Measurements from ENCODE around the gene ZBTB18. TPM values are rescaled to one million over a fixed set of nuclear protein-coding genes. Genes with fewer than 3 reads are reported as not detected.

ZBTB18 gene
- total and polyA plus RNA-seq, 2 experiments from 2014 or later, result 1.5 to 16.0 TPM

DNA sequence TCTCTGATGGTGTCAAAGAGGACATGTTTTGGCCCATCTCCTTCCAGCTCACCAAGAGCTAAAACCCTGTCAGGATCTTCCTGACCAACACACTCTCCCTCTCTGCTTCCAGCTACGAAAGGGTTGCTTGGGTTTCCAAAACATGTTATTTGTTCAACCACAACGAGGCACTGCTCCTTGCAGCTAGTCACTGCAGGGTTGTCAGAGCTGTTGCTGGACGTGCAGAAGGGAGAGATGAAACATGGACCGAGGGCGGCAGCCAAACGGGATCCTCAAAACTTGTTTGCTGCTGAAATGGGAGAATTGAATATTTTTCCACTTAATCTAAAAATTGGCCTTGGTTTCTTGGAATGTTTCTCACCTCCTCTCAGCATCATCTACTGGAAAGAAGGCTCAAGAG is 12.4 kb downstream of the ZBTB18 start:
- no peaks in the 10 kb centered on the region for H3K27me3 ChIP-seq
- no peak overlapping the region for H3K27ac ChIP-seq
- H3K4me3 ChIP-seq, result no peak overlapping the region
- peaks cover 4% of the 10 kb centered on the region for H3K4me1 ChIP-seq (ENCODE audit: low read depth)
- no peaks in the 10 kb centered on the region for H3K36me3 ChIP-seq
- TF ChIP-seq, protein P1, sequence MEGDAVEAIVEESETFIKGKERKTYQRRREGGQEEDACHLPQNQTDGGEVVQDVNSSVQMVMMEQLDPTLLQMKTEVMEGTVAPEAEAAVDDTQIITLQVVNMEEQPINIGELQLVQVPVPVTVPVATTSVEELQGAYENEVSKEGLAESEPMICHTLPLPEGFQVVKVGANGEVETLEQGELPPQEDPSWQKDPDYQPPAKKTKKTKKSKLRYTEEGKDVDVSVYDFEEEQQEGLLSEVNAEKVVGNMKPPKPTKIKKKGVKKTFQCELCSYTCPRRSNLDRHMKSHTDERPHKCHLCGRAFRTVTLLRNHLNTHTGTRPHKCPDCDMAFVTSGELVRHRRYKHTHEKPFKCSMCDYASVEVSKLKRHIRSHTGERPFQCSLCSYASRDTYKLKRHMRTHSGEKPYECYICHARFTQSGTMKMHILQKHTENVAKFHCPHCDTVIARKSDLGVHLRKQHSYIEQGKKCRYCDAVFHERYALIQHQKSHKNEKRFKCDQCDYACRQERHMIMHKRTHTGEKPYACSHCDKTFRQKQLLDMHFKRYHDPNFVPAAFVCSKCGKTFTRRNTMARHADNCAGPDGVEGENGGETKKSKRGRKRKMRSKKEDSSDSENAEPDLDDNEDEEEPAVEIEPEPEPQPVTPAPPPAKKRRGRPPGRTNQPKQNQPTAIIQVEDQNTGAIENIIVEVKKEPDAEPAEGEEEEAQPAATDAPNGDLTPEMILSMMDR (IDR thresholded peaks at IDR 0.05; ENCODE audit: low read depth, low read length), result no peak
- H3K9me3 ChIP-seq (ENCODE audit: low read depth), result no peaks in the 10 kb centered on the region
- DNase-seq (ENCODE audit: low read depth in 1 of 2, low spot score in 1 of 2), result no peak

DNA sequence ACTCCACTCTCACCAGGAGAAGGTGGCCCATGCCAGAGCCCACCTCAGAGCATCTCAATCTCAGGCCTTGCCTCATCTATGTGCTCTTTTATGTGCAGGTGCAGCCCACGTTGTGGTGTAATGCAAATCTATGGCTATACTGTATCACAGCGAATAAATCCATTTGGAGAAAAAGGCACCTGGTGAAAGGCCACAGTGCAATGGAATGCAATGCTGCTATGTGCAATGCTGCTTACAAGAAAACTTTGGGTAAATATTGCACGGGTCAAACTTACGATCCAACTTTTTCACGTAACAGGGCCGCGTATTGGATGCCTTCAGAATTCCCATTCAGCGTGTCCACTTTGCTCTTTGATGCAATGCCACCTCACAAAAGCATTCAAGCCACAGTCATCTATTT is 13.5 kb downstream of the ZBTB18 start:
- H3K36me3 ChIP-seq, result no peaks in the 10 kb centered on the region
- no peak overlapping the region for H3K27ac ChIP-seq
- H3K4me3 ChIP-seq, result no peak overlapping the region
- no peaks in the 10 kb centered on the region for H3K27me3 ChIP-seq
- TF ChIP-seq, protein P1 (IDR thresholded peaks at IDR 0.05; ENCODE audit: low read depth, low read length), result no peak
- no peaks in the 10 kb centered on the region for H3K9me3 ChIP-seq (ENCODE audit: low read depth)
- H3K4me1 ChIP-seq (ENCODE audit: low read depth), result peaks cover 4% of the 10 kb centered on the region
- DNase-seq (ENCODE audit: low read depth in 1 of 2, low spot score in 1 of 2), result no peak

DNA sequence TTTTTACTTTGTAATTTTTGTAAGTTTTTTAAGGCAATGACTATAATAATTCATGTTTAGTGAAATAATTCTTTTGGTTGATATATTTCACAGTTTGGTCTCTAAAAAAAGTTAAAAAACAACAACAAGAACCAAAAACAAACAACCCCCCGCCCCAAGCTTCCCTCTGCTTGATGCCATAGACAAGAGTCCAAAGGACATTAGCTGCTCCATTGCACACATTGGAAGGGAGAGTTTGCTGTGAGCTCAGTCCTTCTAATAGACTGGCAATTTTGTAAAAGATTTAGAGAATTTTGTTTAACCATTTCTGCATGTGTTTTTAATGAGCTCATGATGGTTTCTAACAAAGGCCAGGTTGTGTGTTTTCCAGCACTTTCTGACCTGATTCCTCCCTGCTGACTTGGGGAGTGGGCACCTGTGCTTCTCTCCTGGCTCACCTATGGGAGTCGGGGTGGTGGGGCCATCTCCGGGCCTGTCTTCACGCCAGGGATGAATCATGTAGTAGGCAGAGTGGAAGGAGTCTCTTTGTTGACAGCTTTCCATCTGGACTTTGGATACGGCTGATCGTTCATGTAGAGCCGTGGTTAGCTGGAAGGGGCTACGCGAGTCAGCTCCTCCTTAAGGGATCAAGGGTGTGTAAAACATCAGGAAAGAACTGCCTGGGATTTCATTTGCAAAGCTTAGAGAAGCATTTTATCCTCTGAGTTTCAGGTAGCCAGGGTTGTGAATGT is 14.1 kb downstream of the ZBTB18 start:
- H3K4me3 ChIP-seq, result no peak overlapping the region
- DNase-seq (ENCODE audit: low read depth in 1 of 2, low spot score in 1 of 2), result no peak
- H3K27me3 ChIP-seq, result no peaks in the 10 kb centered on the region
- H3K27ac ChIP-seq, result no peak overlapping the region
- no peaks in the 10 kb centered on the region for H3K9me3 ChIP-seq (ENCODE audit: low read depth)
- no peaks in the 10 kb centered on the region for H3K36me3 ChIP-seq
- TF ChIP-seq, protein P1 (IDR thresholded peaks at IDR 0.05; ENCODE audit: low read depth, low read length), result no peak
- peaks cover 4% of the 10 kb centered on the region for H3K4me1 ChIP-seq (ENCODE audit: low read depth)

DNA sequence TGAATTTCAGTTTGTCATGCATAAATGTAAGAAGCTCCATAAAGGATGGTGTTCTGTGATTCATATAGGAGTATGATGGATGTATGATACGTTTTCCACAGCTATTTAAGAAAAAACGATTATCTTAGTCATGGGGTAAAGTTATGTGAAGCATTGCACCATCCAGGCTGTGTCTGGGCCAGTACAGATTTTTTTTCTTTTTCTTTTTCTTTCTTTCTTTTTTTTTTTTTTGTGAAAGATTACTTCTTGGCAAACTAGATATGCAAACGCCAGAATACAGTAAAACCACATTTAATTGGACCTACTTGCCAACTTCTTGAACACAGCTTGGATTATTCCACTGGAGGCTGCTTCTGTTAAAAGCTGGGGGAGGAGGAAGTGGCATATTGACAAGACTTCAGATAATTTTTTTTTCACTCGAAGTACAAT is 14.9 kb downstream of the ZBTB18 start:
- Histone ChIP-seq H3K4me3 (no peak overlapping the region), H3K36me3 (no peaks in the 10 kb centered on the region)
- TF ChIP-seq, protein P1 (IDR thresholded peaks at IDR 0.05; ENCODE audit: low read depth, low read length), result no peak

DNA sequence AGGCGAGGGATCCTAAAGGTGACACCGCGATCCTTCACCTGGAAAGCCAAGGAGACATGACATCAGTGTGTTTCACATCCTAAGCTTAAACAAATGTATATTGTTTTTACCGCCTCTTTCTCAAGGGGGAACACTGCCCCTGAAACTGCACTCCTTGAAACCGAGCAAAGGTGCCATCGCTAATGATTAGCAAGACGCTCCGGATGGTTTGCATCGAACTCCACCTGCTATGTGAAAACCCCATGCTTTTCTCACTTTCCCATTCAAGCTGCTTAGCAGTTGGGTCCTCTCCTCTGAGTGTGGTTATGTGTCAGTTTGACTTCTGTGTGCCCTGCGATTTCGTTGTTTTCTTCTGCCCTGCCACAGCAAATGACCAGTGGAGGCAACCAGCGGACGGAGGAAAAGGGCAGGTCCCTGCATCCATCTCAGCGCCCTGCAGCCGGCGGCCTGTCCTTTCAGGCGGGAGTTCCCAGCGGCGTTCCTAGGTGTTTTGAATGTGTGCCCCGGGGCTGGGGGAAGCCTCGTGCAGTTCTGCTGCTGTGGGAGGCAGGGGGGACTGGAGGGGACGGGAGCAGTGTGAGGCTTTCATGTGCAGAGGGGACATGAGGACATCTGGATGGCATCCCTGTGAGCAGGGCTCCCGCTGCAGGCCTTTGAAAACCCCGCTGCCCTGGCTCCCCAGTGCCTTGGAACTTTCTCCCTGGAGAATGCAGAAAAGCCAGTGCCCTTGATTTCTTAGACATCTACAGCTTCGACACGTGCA is 16.1 kb downstream of the ZBTB18 start:
- no peaks in the 10 kb centered on the region for H3K27me3 ChIP-seq
- TF ChIP-seq, protein P1 (IDR thresholded peaks at IDR 0.05; ENCODE audit: low read depth, low read length), result no peak
- H3K4me3 ChIP-seq, result no peak overlapping the region
- no peaks in the 10 kb centered on the region for H3K9me3 ChIP-seq (ENCODE audit: low read depth)
- DNase-seq (ENCODE audit: low read depth in 1 of 2, low spot score in 1 of 2), result no peak
- H3K4me1 ChIP-seq (ENCODE audit: low read depth), result peaks cover 4% of the 10 kb centered on the region
- H3K36me3 ChIP-seq, result no peaks in the 10 kb centered on the region
- no peak overlapping the region for H3K27ac ChIP-seq

More for the DNA sequence above, 14.9 kb downstream of the ZBTB18 start:
- Histone ChIP-seq H3K27me3 (no peaks in the 10 kb centered on the region), H3K4me1 (ENCODE audit: low read depth) (peaks cover 4% of the 10 kb centered on the region), H3K27ac (no peak overlapping the region), H3K9me3 (ENCODE audit: low read depth) (no peaks in the 10 kb centered on the region)
- peak in 1 of 2 donors; percentile 93 for DNase-seq (ENCODE audit: low read depth in 1 of 2, low spot score in 1 of 2)

All from cardiac muscle cell (in vitro differentiated cells and primary cell).